OCI-LY7 (cell line): ENCODE data around the gene PRR5L.

ENCODE experiments used
- CTCF ChIP-seq: fragments of 200-600 bp; sonication (generic); conservative IDR thresholded peaks from 2 replicates; pipeline ENCODE4 v1.5.1; 2014; ENCODE audit warnings: mild to moderate bottlenecking, antibody characterized with exemption, low read length, moderate library complexity, mixed read lengths
- EZH2phosphoT487 ChIP-seq: fragments of 200-600 bp; sonication (generic); IDR thresholded peaks from 2 replicates; pipeline ENCODE4 v1.6.1; 2018; ENCODE audit warnings: low read depth, borderline replicate concordance, mild to moderate bottlenecking, mixed run types, antibody characterized with exemption, low read length, moderate library complexity, mixed read lengths

GRCh38 chr11:36451045-36451444, 155.0 kb downstream of the PRR5L start:
- TF ChIP-seq CTCF, result no peak
- TF ChIP-seq EZH2phosphoT487, result no peak
